Duodenal mucosa (tissue), 2 donors: ENCODE data around the gene ZNF618.

Experiments used
- H3K27ac ChIP-seq: one replicate; pipeline ENCODE4 v1.7.0; 2013; ENCODE audit warnings: low read depth, low read length
- H3K27me3 ChIP-seq, 2 donors: one replicate each; pipeline ENCODE4 v1.7.0; 2013; ENCODE audit warnings: low read length in 2 of 2, control low read depth in 1 of 2; ENCODE audit not compliant: insufficient read depth in 2 of 2, control insufficient read depth in 1 of 2
- H3K36me3 ChIP-seq, 2 donors: one replicate each; pipeline ENCODE4 v1.7.0; 2013; ENCODE audit warnings: low read length in 2 of 2, control low read depth in 1 of 2; ENCODE audit not compliant: insufficient read depth in 2 of 2, control insufficient read depth in 1 of 2
- H3K4me1 ChIP-seq, 2 donors: one replicate each; pipeline ENCODE4 v1.7.0; 2013; ENCODE audit warnings: low read length in 2 of 2, control low read depth in 1 of 2; ENCODE audit not compliant: insufficient read depth in 2 of 2, control insufficient read depth in 1 of 2
- H3K4me3 ChIP-seq, 2 donors: one replicate each; pipeline ENCODE4 v1.7.0; 2013; ENCODE audit warnings: low read length in 2 of 2, low read depth in 1 of 2
- H3K9ac ChIP-seq, 2 donors: one replicate each; pipeline ENCODE4 v1.7.0; 2013; ENCODE audit warnings: low read length in 2 of 2, low read depth in 1 of 2
- H3K9me3 ChIP-seq, 2 donors: one replicate each; pipeline ENCODE4 v1.7.0; 2013; ENCODE audit warnings: low read length in 2 of 2, control low read depth in 1 of 2; ENCODE audit not compliant: control insufficient read depth in 1 of 2

ZNF618 gene

GRCh38 chr9:113989714-113990569, 113.8 kb downstream of the ZNF618 start:
- peaks cover 17 to 20% of the 10 kb centered on the region in 2 donors for H3K4me1 ChIP-seq
- no peak overlapping the region for H3K9ac ChIP-seq
- H3K4me3 ChIP-seq: no peak overlapping the region
- H3K36me3 ChIP-seq: peaks cover 0 to 6% of the 10 kb centered on the region in 2 donors
- no peaks in the 10 kb centered on the region for H3K9me3 ChIP-seq
- H3K27ac ChIP-seq: no peak overlapping the region
- H3K27me3 ChIP-seq: no peaks in the 10 kb centered on the region

- Histone ChIP-seq H3K4me3 (no peak overlapping the region), H3K36me3 (peaks cover 0 to 6% of the 10 kb centered on the region in 2 donors), H3K27me3 (no peaks in the 10 kb centered on the region), H3K9ac (no peak overlapping the region), H3K4me1 (peaks cover 17 to 20% of the 10 kb centered on the region in 2 donors), H3K9me3 (no peaks in the 10 kb centered on the region), H3K27ac (no peak overlapping the region)
Measured at GRCh38 chr9:113990570-113990907, 114.4 kb downstream of the ZNF618 start.

GRCh38 chr9:113990975-113991471, 114.9 kb downstream of the ZNF618 start:
- Histone ChIP-seq H3K4me3 (no peak overlapping the region), H3K9me3 (no peaks in the 10 kb centered on the region), H3K27ac (no peak overlapping the region), H3K36me3 (peaks cover 0 to 6% of the 10 kb centered on the region in 2 donors), H3K4me1 (peaks cover 17 to 20% of the 10 kb centered on the region in 2 donors), H3K27me3 (no peaks in the 10 kb centered on the region), H3K9ac (no peak overlapping the region)

GRCh38 chr9:113991714-113992113, 115.6 kb downstream of the ZNF618 start:
- Histone ChIP-seq H3K9me3 (no peaks in the 10 kb centered on the region), H3K27me3 (no peaks in the 10 kb centered on the region), H3K36me3 (peaks cover 0 to 6% of the 10 kb centered on the region in 2 donors), H3K9ac (no peak overlapping the region), H3K4me3 (no peak overlapping the region), H3K27ac (no peak overlapping the region), H3K4me1 (peaks cover 17 to 20% of the 10 kb centered on the region in 2 donors)

GRCh38 chr9:113992276-113992951, 116.3 kb downstream of the ZNF618 start:
- Histone ChIP-seq H3K9ac (no peak overlapping the region), H3K27me3 (no peaks in the 10 kb centered on the region), H3K9me3 (no peaks in the 10 kb centered on the region), H3K27ac (no peak overlapping the region), H3K4me3 (no peak overlapping the region), H3K36me3 (peaks cover 0 to 6% of the 10 kb centered on the region in 2 donors), H3K4me1 (peaks cover 17 to 20% of the 10 kb centered on the region in 2 donors)

GRCh38 chr9:113992994-113993393, 116.9 kb downstream of the ZNF618 start:
- Histone ChIP-seq H3K9ac (no peak overlapping the region), H3K27ac (no peak overlapping the region), H3K36me3 (peaks cover 0 to 6% of the 10 kb centered on the region in 2 donors), H3K4me3 (no peak overlapping the region), H3K9me3 (no peaks in the 10 kb centered on the region), H3K4me1 (peaks cover 17 to 20% of the 10 kb centered on the region in 2 donors), H3K27me3 (no peaks in the 10 kb centered on the region)

- Histone ChIP-seq H3K36me3 (peaks cover 4 to 7% of the 10 kb centered on the region in 2 donors), H3K27ac (no peak overlapping the region), H3K27me3 (no peaks in the 10 kb centered on the region), H3K4me1 (peaks cover 17 to 20% of the 10 kb centered on the region in 2 donors), H3K4me3 (no peak overlapping the region), H3K9me3 (no peaks in the 10 kb centered on the region), H3K9ac (no peak overlapping the region)
Measured at GRCh38 chr9:113993838-113994540, 117.9 kb downstream of the ZNF618 start.

- peaks cover 17 to 20% of the 10 kb centered on the region in 2 donors for H3K4me1 ChIP-seq
- H3K27ac ChIP-seq: no peak overlapping the region
- no peak overlapping the region for H3K4me3 ChIP-seq
- H3K27me3 ChIP-seq: no peaks in the 10 kb centered on the region
- no peaks in the 10 kb centered on the region for H3K9me3 ChIP-seq
- H3K9ac ChIP-seq: no peak overlapping the region
- H3K36me3 ChIP-seq: peaks cover 0 to 11% of the 10 kb centered on the region in 2 donors
Measured at GRCh38 chr9:113995401-113995800, 119.3 kb downstream of the ZNF618 start.

GRCh38 chr9:113995963-113996362, 119.9 kb downstream of the ZNF618 start:
- Histone ChIP-seq H3K27me3 (no peaks in the 10 kb centered on the region), H3K4me3 (no peak overlapping the region), H3K27ac (no peak overlapping the region), H3K4me1 (peaks cover 17 to 20% of the 10 kb centered on the region in 2 donors), H3K36me3 (peaks cover 0 to 13% of the 10 kb centered on the region in 2 donors), H3K9ac (no peak overlapping the region), H3K9me3 (no peaks in the 10 kb centered on the region)
